Subcutaneous adipose tissue (tissue), 4 donors: ENCODE results near the gene HIVEP3. TPM values are rescaled to one million over a fixed set of nuclear protein-coding genes. Genes with fewer than 3 reads are reported as not detected.

Experiments used
- total RNA-seq, 4 donors: library from RNA; depleted of rRNA; stranded (reverse); fragments of >200 nt; gene quantifications; one replicate each; pipeline ENCODE4 v1.1.0, GENCODE V29; 2016
- TF ChIP-seq, protein P1 (sequence below): fragments of 450-650 bp; IDR thresholded peaks from one replicate; pipeline ENCODE4 v1.5.1; 2016; ENCODE audit warnings: low read depth, mild to moderate bottlenecking, control low read depth, antibody characterized with exemption, moderate library complexity

HIVEP3 gene
- total RNA-seq, 4 donors from 2014 or later, result 2.4 to 9.6 (median 5.0) TPM

DNA sequence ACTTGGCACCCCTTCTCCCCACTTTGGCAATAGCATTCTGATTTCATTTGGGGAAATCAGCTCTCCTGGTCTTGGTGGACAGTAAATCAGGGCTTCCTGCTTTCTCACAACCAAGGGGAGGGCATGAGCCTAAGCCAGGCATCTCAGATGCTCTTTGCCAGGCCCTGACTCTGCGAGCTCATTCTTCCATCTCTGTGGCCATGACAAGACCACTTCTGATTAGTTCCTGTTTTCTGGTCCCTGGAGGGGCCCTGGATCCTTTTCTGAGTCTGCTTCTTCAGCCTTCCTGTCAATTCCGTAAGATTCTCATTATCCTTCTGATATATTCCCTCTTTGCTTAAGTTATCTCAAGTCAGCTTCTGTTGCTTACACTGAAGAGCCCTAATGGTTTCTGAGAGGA, 210.4 kb downstream of the HIVEP3 start:
- TF ChIP-seq, protein P1, sequence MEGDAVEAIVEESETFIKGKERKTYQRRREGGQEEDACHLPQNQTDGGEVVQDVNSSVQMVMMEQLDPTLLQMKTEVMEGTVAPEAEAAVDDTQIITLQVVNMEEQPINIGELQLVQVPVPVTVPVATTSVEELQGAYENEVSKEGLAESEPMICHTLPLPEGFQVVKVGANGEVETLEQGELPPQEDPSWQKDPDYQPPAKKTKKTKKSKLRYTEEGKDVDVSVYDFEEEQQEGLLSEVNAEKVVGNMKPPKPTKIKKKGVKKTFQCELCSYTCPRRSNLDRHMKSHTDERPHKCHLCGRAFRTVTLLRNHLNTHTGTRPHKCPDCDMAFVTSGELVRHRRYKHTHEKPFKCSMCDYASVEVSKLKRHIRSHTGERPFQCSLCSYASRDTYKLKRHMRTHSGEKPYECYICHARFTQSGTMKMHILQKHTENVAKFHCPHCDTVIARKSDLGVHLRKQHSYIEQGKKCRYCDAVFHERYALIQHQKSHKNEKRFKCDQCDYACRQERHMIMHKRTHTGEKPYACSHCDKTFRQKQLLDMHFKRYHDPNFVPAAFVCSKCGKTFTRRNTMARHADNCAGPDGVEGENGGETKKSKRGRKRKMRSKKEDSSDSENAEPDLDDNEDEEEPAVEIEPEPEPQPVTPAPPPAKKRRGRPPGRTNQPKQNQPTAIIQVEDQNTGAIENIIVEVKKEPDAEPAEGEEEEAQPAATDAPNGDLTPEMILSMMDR, result no peak

DNA sequence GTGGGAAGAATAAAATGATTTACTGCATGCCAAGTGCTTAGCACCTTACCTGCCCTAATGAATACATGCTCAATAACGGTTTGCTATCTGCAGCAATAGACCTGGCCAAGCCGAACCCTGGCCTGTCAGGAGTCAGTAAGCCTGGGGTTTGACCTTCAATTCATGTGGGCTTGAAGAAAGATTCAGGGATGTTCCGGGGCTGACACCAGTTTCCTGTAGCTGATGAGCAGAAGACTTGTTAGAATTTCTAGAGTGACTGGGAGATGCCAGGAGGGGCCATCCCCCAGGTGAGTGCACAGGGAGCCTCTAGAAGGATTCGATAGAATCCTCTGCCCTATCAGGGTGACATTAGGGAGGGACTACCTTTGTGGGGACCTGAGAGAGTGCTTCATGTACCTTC, 210.9 kb downstream of the HIVEP3 start:
- TF ChIP-seq, protein P1, result no peak

DNA sequence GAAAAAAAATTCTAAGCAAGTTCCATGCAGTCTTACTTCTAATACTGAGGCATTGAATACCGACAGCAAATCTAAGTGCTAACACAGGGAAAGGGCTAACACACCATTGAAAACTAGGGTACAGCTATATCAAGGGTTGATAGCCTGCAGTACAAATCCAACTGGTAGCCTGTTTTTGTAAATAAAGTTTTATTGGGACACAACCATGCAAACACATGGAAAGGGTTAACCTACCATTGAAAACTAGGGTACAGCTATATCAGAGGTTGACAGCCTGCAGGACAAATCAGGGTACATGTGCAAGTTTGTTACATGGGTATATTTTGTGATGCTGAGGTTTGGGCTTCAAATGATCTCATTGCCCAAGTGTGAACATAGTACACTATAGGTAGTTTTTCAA, 212.9 kb downstream of the HIVEP3 start:
- TF ChIP-seq, protein P1, result no peak

DNA sequence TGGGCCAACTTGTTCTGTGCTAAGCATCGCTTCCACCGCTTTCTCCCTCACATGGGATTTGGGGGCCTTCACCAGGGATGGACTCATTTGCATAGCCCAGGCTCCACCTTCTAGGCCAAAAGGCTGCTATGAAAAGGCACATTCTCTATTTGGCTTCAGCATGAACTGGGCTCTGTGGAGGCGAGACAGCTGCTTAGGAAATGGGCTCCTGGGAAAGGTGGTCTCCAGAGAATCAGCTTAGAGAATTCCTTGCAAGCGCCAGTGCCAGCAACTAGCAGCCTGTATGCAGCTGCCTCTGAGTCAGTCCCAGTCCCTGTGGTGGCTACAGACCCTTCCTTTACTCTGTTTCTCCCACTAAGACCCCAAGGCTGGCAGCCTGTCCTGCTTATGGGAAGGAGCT, 214.5 kb downstream of the HIVEP3 start:
- TF ChIP-seq, protein P1, result no peak

DNA sequence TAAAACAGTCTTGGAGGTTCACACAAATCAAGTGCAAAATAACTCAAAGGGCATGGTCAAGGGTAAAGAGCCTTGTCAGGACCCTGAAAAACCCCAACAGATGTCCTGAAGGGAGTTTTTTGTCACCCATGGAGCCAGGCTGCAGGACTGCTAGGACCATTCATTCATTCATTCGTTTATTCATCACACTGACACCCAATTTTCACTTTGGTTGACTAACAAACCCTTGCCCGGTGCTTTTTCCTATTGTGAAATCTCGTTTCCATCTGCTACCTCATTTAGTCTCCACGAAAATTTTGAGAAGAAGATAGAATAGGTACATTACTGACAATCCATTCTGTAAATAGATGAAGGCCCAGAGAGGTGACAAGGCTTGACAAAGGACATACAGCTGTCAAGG, 216.0 kb downstream of the HIVEP3 start:
- TF ChIP-seq, protein P1, result no peak

DNA sequence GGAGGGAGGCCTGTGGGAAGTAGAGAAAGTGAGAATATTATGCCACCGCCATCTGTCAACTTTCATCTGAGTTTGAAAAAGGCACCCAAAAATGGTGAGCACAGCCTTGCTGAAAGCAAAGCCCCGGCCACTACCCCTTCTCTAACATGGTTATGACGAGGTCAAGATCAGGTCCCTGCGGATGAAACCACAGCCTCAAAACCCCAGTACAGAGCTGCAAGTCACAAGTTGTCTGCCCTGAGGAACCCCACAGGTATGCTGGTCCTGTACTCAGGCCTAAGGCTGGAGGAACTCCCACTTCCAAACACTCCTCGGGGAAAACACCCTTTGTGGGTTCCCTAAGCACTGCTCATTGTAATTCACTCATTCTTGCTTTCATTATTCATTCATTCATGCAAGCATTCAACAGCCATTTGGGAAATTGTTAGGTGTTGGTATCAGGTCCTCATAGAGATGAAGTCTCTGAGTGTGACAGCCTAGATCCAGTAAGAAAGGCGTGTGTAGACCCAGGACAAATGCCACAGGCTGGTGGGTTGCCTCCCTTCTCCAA, 217.7 kb downstream of the HIVEP3 start:
- TF ChIP-seq, protein P1, result no peak

DNA sequence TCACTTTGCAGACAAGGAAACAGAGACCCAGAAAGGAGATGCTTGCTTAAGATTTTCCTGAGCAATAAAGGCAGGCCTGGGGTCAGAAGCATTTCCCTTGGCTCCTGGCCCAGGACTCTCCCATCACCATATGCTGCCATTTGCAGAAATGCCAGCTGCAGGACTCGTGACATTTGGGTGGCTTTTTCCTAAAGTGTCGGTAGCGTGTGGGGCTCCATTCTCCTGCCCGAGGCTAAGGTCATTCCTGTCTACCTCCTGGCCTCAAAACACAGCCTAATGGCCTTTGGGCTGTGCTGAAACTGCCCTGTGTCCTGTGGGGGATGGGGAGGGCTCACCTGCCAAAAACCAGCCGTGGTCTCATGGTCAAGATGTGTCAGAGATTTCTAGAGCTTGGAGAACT, 218.1 kb downstream of the HIVEP3 start:
- TF ChIP-seq, protein P1, result no peak

DNA sequence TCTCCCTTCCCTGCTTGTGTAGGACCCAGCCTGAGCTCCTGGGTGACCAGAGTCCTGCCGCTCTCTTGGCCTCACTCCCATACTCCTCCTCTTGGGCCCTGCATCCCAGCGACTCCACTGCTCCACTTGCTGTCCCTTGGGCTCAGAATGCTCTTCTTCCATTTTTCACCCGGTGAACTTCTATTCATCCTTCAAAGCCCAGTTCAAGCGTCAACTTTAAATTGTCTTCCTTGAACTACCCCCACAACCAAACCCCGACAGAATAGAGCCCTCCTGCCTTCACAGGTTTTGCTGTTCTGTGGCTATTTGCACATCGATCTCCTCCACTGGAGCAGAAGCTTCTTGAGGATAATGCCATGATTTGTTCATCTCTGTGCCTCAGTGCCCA, 218.9 kb downstream of the HIVEP3 start:
- TF ChIP-seq, protein P1, result no peak
